OCI-LY1 (cell line): ENCODE data around the gene GRXCR2.

Source experiments
- H2AFZ ChIP-seq: fragments of 200-600 bp; sonication (generic), shearing (Covaris generic); 2 replicates; pipeline ENCODE4 v1.6.0; 2014; ENCODE audit warnings: antibody characterized with exemption, mild to moderate bottlenecking, low read length
- H3F3A ChIP-seq: fragments of 200-600 bp; sonication (generic), shearing (Covaris generic); 2 replicates; pipeline ENCODE4 v1.6.0; 2014; ENCODE audit warnings: mild to moderate bottlenecking, antibody characterized with exemption, low read length, moderate library complexity; ENCODE audit not compliant: insufficient read depth
- H3K27ac ChIP-seq: fragments of 200-600 bp; sonication (generic); 2 replicates; pipeline ENCODE4 v1.5.1; 2014; ENCODE audit warnings: low read length, mixed run types, mild to moderate bottlenecking, low read depth; ENCODE audit not compliant: poor library complexity, severe bottlenecking
- H3K27me3 ChIP-seq: fragments of 200-600 bp; sonication (generic); 2 replicates; pipeline ENCODE4 v1.6.0; 2014; ENCODE audit warnings: antibody characterized with exemption, mild to moderate bottlenecking, low read length, moderate library complexity; ENCODE audit not compliant: insufficient read depth
- H3K36me3 ChIP-seq: fragments of 200-600 bp; sonication (generic); 2 replicates; pipeline ENCODE4 v1.6.1; 2014; ENCODE audit warnings: mild to moderate bottlenecking, antibody characterized with exemption, low read length, moderate library complexity, mixed read lengths; ENCODE audit not compliant: insufficient read depth
- H3K4me1 ChIP-seq: fragments of 200-600 bp; sonication (generic); 2 replicates; pipeline ENCODE4 v1.5.1; 2014; ENCODE audit warnings: mild to moderate bottlenecking, low read length, moderate library complexity; ENCODE audit not compliant: insufficient read depth, severe bottlenecking
- H3K4me2 ChIP-seq: fragments of 200-600 bp; sonication (generic), shearing (Covaris generic); 2 replicates; pipeline ENCODE4 v1.6.1; 2014; ENCODE audit warnings: low read length
- H3K4me3 ChIP-seq: fragments of 200-600 bp; sonication (generic); 2 replicates; pipeline ENCODE4 v1.5.1; 2014; ENCODE audit warnings: low read length, low read depth, mild to moderate bottlenecking, mixed read lengths; ENCODE audit not compliant: poor library complexity, severe bottlenecking
- H3K79me2 ChIP-seq: fragments of 200-600 bp; shearing (Covaris generic); 2 replicates; pipeline ENCODE4 v1.6.1; 2016; ENCODE audit warnings: mixed run types, low read length, mixed read lengths; ENCODE audit not compliant: insufficient read depth
- H3K9ac ChIP-seq: fragments of 200-600 bp; sonication (generic), shearing (Covaris generic); 2 replicates; pipeline ENCODE4 v1.6.1; 2014; ENCODE audit warnings: mild to moderate bottlenecking, low read length, mixed read lengths
- H3K9me2 ChIP-seq: fragments of 200-600 bp; sonication (generic), shearing (Covaris generic); 2 replicates; pipeline ENCODE4 v1.6.1; 2014; ENCODE audit warnings: low read depth, mild to moderate bottlenecking, low read length, mixed read lengths
- H3K9me3 ChIP-seq: fragments of 200-600 bp; shearing (Covaris generic); 2 replicates; pipeline ENCODE4 v1.6.1; 2014; ENCODE audit warnings: low read length, mixed read lengths
- H4K20me1 ChIP-seq: fragments of 200-600 bp; sonication (generic), shearing (Covaris generic); 2 replicates; pipeline ENCODE4 v1.6.0; 2016; ENCODE audit warnings: mild to moderate bottlenecking, low read length; ENCODE audit not compliant: insufficient read depth
- CTCF ChIP-seq: fragments of 200-600 bp; sonication (generic), shearing (Covaris generic); IDR thresholded peaks from 2 replicates; pipeline ENCODE4 v1.5.1; 2017; ENCODE audit warnings: mild to moderate bottlenecking, antibody characterized with exemption, low read length, moderate library complexity, mixed read lengths
- EZH2 ChIP-seq: fragments of 200-600 bp; sonication (generic), shearing (Covaris generic); IDR thresholded peaks from 2 replicates; pipeline ENCODE4 v1.8.0; 2017; ENCODE audit warnings: borderline replicate concordance, mixed run types, mild to moderate bottlenecking, antibody characterized with exemption, low read length, moderate library complexity, mixed read lengths

Gene GRXCR2

DNA sequence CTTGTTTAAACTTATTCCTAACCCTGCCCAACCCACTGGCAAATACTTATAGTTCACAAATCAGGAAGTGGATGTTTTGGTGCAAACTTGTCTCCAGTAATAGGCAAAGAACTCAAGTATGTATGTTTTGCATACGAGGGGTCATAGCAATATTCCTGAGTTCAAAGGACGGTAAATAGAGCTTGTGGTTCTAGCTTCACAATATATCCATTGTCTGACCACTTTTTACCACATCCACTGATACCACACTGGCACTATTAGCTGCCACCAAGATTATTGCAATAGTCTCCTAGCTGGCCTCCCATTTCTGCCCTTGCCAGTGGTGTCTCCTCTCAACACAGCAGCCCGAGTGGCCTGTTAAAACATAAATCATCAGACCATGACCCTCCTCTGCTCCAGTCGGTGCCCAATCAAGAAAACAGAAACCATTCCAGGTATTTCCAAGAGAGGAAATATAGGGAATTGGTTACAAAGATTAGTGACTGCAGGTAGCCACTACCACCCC, 17.0 kb downstream of the GRXCR2 start:
- Histone ChIP-seq H4K20me1 (no peaks in the 10 kb centered on the region), H3K4me1 (no peaks in the 10 kb centered on the region), H3F3A (no peaks in the 10 kb centered on the region), H3K9me3 (no peaks in the 10 kb centered on the region), H3K36me3 (no peaks in the 10 kb centered on the region), H3K79me2 (no peaks in the 10 kb centered on the region), H3K27ac (no peak overlapping the region), H3K9ac (no peak overlapping the region), H3K27me3 (no peaks in the 10 kb centered on the region), H2AFZ (no peak overlapping the region), H3K9me2 (no peaks in the 10 kb centered on the region), H3K4me3 (no peak overlapping the region), H3K4me2 (no peak overlapping the region)
- TF ChIP-seq CTCF (no peak), EZH2 (no peak)

GRCh38 chr5:145854651-145855258, 18.1 kb downstream of the GRXCR2 start:
- Histone ChIP-seq H3K79me2 (no peaks in the 10 kb centered on the region), H3K4me2 (no peak overlapping the region), H3K4me3 (no peak overlapping the region), H3K36me3 (no peaks in the 10 kb centered on the region), H4K20me1 (no peaks in the 10 kb centered on the region), H2AFZ (no peak overlapping the region), H3K9ac (no peak overlapping the region), H3F3A (no peaks in the 10 kb centered on the region), H3K4me1 (no peaks in the 10 kb centered on the region), H3K27me3 (no peaks in the 10 kb centered on the region), H3K27ac (no peak overlapping the region), H3K9me3 (no peaks in the 10 kb centered on the region), H3K9me2 (no peaks in the 10 kb centered on the region)
- no peak for TF ChIP-seq CTCF
- TF ChIP-seq EZH2, result no peak

DNA sequence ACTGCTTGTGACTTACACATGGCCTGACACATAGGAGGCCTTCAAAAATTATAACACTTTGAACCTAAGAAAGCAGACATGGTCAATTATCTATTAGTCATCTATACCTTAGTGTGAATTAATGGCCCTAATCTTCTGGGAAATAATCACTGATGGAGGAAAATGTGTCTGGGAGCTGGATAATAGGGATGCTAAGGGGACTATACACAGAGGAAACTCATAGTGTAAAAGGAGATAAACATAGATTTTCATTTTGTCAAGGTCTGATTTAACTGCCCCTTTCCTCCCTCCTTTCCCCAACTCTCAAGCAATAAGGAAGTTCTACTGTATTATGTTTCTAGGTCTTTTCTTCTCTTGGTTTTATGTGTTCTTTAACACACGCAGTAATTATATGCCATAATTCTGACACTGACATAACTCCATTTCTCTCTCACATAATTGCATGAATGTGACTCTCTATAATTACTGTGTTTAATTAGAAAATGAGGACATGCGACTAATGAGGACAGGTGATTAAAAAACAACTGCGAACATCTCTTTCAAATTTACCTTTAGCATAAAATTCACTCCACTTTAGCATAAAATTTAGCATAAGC, 18.9 kb downstream of the GRXCR2 start:
- Histone ChIP-seq H3K4me2 (no peak overlapping the region), H3K9me3 (no peaks in the 10 kb centered on the region), H3K4me3 (no peak overlapping the region), H3K9ac (no peak overlapping the region), H3K4me1 (no peaks in the 10 kb centered on the region), H3K36me3 (no peaks in the 10 kb centered on the region), H4K20me1 (no peaks in the 10 kb centered on the region), H3K27ac (no peak overlapping the region), H3K79me2 (no peaks in the 10 kb centered on the region), H3K27me3 (no peaks in the 10 kb centered on the region), H3K9me2 (no peaks in the 10 kb centered on the region), H3F3A (no peaks in the 10 kb centered on the region), H2AFZ (no peak overlapping the region)
- TF ChIP-seq EZH2, result no peak
- no peak for TF ChIP-seq CTCF
